Activated CD4-positive, alpha-beta T cell treated with anti-CD3 and anti-CD28 coated beads, Interleukin-2, Interleukin-4, amounts not matched to agents 100 ng/mL and 50 ng/mL, durations not matched to agents 16 hours and 8 hours (primary cell): ENCODE data around the gene STK39.
A peak's percentile ranks its signal among the peaks of the same experiment; 100 is the strongest.
"Not testable (repeated sequence)": the region's sequence is repeated elsewhere in the genome, so short reads cannot be mapped to it uniquely, and the experiment has no call there.

Source experiments
- DNase-seq: peaks from one replicate; pipeline ENCODE4 v3.0.0-alpha.2; 2020; ENCODE audit warnings: low spot score

The STK39 gene

GRCh38 chr2:168135630-168136029 lies 111.8 kb downstream of the STK39 start:
- no peak for DNase-seq

GRCh38 chr2:168135121-168135520 lies 112.3 kb downstream of the STK39 start:
- DNase-seq: no peak

- no peak for DNase-seq
These were observed 112.9 kb downstream of the STK39 start for GRCh38 chr2:168134485-168134884.

GRCh38 chr2:168132389-168132788 lies 115.0 kb downstream of the STK39 start:
- no peak for DNase-seq

- DNase-seq: no peak
These were observed 117.0 kb downstream of the STK39 start for GRCh38 chr2:168130346-168130745.

GRCh38 chr2:168127371-168127770 lies 120.0 kb downstream of the STK39 start:
- no peak for DNase-seq

GRCh38 chr2:168122210-168122609 lies 125.2 kb downstream of the STK39 start:
- DNase-seq: not testable (repeated sequence)

GRCh38 chr2:168120730-168121129 lies 126.7 kb downstream of the STK39 start:
- no peak for DNase-seq

- DNase-seq: no peak
These were observed 127.1 kb downstream of the STK39 start for GRCh38 chr2:168120310-168120709.

- peak; percentile 52 for DNase-seq
These were observed 127.8 kb downstream of the STK39 start for GRCh38 chr2:168119515-168120141.

- DNase-seq: peak; percentile 77
These were observed 128.5 kb downstream of the STK39 start for GRCh38 chr2:168118733-168119514.

- DNase-seq: no peak
These were observed 130.9 kb downstream of the STK39 start for GRCh38 chr2:168116448-168116847.

GRCh38 chr2:168114619-168115018 lies 132.8 kb downstream of the STK39 start:
- no peak for DNase-seq

GRCh38 chr2:168114040-168114439 lies 133.4 kb downstream of the STK39 start:
- DNase-seq: no peak

GRCh38 chr2:168107322-168107721 lies 140.1 kb downstream of the STK39 start:
- no peak for DNase-seq

- no peak for DNase-seq
These were observed 142.2 kb downstream of the STK39 start for GRCh38 chr2:168105127-168105683.

GRCh38 chr2:168097431-168097830 lies 150.0 kb downstream of the STK39 start:
- no peak for DNase-seq

GRCh38 chr2:168096158-168096557 lies 151.2 kb downstream of the STK39 start:
- no peak for DNase-seq

- DNase-seq: no peak
These were observed 155.4 kb downstream of the STK39 start for GRCh38 chr2:168091986-168092385.

- DNase-seq: no peak
These were observed 156.8 kb downstream of the STK39 start for GRCh38 chr2:168090366-168091135.

GRCh38 chr2:168089200-168089599 lies 158.2 kb downstream of the STK39 start:
- peak; percentile 15 for DNase-seq

- DNase-seq: no peak
These were observed 160.0 kb downstream of the STK39 start for GRCh38 chr2:168087401-168087800.

GRCh38 chr2:168086851-168087250 lies 160.5 kb downstream of the STK39 start:
- no peak for DNase-seq
